ENCODE results near the gene CTAG1B.
"Not testable (repeated sequence)": the region's sequence is repeated elsewhere in the genome, so short reads cannot be mapped to it uniquely, and the experiment has no call there.

CTAG1B gene

GRCh38 chrX:154582994-154583393, 36.1 kb downstream of the CTAG1B start:
- DNase-seq, result not testable (repeated sequence)

- not testable (repeated sequence) for DNase-seq
Measured at GRCh38 chrX:154575076-154575475, 44.0 kb downstream of the CTAG1B start.

- not testable (repeated sequence) for DNase-seq
Measured at GRCh38 chrX:154573061-154573460, 46.0 kb downstream of the CTAG1B start.

- DNase-seq, result not testable (repeated sequence)
Measured at GRCh38 chrX:154570361-154570760, 48.7 kb downstream of the CTAG1B start.
